Fibroblast of pulmonary artery (primary cell): ENCODE data around the gene ALOX12B.

Experiments used
- DNase-seq: peaks from one replicate; pipeline ENCODE4 v3.0.0-alpha.2; 2010; ENCODE audit warnings: low read depth
- H3K4me3 ChIP-seq: replicated peaks from 2 replicates; pipeline ENCODE4 v1.5.1; 2011; ENCODE audit warnings: low read depth, mild to moderate bottlenecking, control low read depth, low read length, moderate library complexity
- CTCF ChIP-seq: IDR thresholded peaks from 2 replicates; pipeline ENCODE4 v1.5.1; 2011; ENCODE audit warnings: mild to moderate bottlenecking, control low read depth, low read length, inconsistent platforms; ENCODE audit errors: missing control alignments

The ALOX12B gene

GRCh38 chr17:8121681-8122421, 34.3 kb upstream of the ALOX12B start:
- TF ChIP-seq CTCF, result peak; percentile 8
- DNase-seq, result no peak
- H3K4me3 ChIP-seq, result peak overlapping the region; percentile 54

DNA sequence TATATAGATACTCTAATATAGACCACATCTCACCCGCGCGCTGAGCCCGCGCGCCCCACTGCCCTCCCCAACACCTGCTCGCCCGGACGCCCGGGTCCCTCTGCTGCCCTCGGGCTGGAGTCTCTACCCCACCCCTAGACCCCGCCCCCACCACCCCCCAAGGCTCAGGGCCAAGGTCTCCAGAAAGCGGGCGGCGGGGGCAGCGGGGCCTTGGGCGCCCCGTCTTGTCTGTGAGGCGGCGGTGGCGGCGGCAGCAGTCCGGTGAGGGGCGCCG, 33.8 kb upstream of the ALOX12B start:
- H3K4me3 ChIP-seq, result peak overlapping the region; percentile 54
- TF ChIP-seq CTCF, result no peak
- peak; percentile 44 for DNase-seq

- TF ChIP-seq CTCF, result peak; percentile 33
- peak overlapping the region; percentile 54 for H3K4me3 ChIP-seq
- DNase-seq, result peak; percentile 73
Measured at GRCh38 chr17:8120520-8121406, 33.2 kb upstream of the ALOX12B start.

DNA sequence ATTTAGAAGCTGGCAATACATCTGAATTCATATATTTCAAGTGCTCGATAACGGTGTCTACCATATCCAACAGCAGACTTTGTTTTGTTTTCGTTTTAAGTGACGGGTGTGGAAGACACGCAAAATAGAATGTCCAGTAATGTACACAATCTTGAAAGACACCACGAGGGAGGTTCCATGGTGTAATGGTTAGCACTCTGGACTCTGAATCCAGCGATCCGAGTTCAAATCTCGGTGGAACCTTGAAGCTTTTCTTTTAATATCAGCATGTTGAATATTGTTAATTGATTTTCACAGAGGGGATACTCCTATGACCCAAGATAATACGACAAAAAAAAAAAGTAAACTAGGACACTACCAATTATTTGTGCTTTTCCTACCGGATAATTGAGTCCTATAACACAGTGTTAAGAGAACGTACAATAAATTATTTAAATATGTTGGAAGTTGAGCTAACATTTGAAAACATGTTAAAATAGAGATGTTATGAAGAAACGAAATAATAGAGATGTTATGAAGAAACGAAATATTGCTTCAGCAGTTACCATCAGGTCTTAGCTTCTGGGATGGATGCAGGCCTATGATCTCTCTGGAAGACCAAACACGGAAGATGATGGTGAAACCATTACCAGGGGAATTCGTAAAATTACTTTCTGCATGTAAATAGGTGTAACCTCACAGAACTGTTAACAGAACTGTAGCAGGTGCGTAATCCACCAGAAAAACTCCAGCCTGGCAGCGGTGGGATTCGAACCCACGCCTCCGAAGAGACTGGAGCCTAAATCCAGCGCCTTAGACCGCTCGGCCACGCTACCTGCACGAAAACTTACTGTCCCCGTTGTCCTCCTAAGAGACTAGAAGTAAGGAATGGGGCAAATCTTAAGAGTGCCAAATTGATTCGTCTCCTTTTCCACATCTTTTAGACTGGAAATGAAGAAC, 32.3 kb upstream of the ALOX12B start:
- no peak for TF ChIP-seq CTCF
- DNase-seq, result peak; percentile 95
- peak overlapping the region; percentile 68 for H3K4me3 ChIP-seq

- peak; percentile 87 for TF ChIP-seq CTCF
- H3K4me3 ChIP-seq, result peak overlapping the region; percentile 68
- DNase-seq, result peak; percentile 86
Measured at GRCh38 chr17:8118769-8119580, 31.5 kb upstream of the ALOX12B start.
